Osteoblast (primary cell): ENCODE data around the gene TSTD2. TPM values are rescaled to one million over a fixed set of nuclear protein-coding genes. Genes with fewer than 3 reads are reported as not detected.

Source experiments
- DNase-seq: peaks from one replicate; pipeline ENCODE4 v3.0.0; 2011; ENCODE audit warnings: low spot score, mixed read lengths; ENCODE audit not compliant: insufficient read length; ENCODE audit errors: missing footprints
- H2AFZ ChIP-seq: 2 replicates; pipeline ENCODE4 v1.6.0; 2011; ENCODE audit warnings: mild to moderate bottlenecking, low read length
- H3K27ac ChIP-seq: 2 replicates; pipeline ENCODE4 v1.5.1; 2011; ENCODE audit warnings: mild to moderate bottlenecking, low read depth, low read length, moderate library complexity
- H3K27me3 ChIP-seq: 2 replicates; pipeline ENCODE4 v1.6.0; 2012; ENCODE audit warnings: mild to moderate bottlenecking, control low read depth, inconsistent platforms, low read length, moderate library complexity; ENCODE audit not compliant: insufficient read depth
- H3K36me3 ChIP-seq: 2 replicates; pipeline ENCODE4 v1.5.1; 2011; ENCODE audit warnings: mild to moderate bottlenecking, low read length, control low read depth, moderate library complexity; ENCODE audit not compliant: insufficient read depth
- H3K4me1 ChIP-seq: 2 replicates; pipeline ENCODE4 v1.5.1; 2011; ENCODE audit warnings: mild to moderate bottlenecking, low read length, control low read depth, moderate library complexity; ENCODE audit not compliant: insufficient read depth
- H3K4me2 ChIP-seq: 2 replicates; pipeline ENCODE4 v1.6.0; 2011; ENCODE audit warnings: mild to moderate bottlenecking, low read length; ENCODE audit not compliant: insufficient read depth
- H3K4me3 ChIP-seq: fragments of 200-600 bp; sonication (generic); 3 replicates; pipeline ENCODE4 v1.5.1; 2012; ENCODE audit warnings: mild to moderate bottlenecking, low read length, inconsistent platforms; ENCODE audit not compliant: insufficient read depth
- H3K79me2 ChIP-seq: 2 replicates; pipeline ENCODE4 v1.6.0; 2012; ENCODE audit warnings: mild to moderate bottlenecking, low read length, control low read depth, inconsistent platforms; ENCODE audit not compliant: insufficient read depth
- H3K9me3 ChIP-seq: 2 replicates; pipeline ENCODE4 v1.5.1; 2011; ENCODE audit warnings: low read depth, low read length, control low read depth
- H4K20me1 ChIP-seq: 2 replicates; pipeline ENCODE4 v1.6.0; 2012; ENCODE audit warnings: mild to moderate bottlenecking, low read length, control low read depth; ENCODE audit not compliant: insufficient read depth
- CTCF ChIP-seq: IDR thresholded peaks from 2 replicates; pipeline ENCODE4 v1.5.1; 2011; ENCODE audit warnings: mild to moderate bottlenecking, low read depth, low read length, moderate library complexity; ENCODE audit errors: extremely low read depth
- total RNA-seq: library from RNA; depleted of rRNA; stranded (reverse); fragments of >200 nt; gene quantifications from 2 replicates; pipeline ENCODE4 v1.2.3, GENCODE V29; 2012

The TSTD2 gene
- total RNA-seq, 1 donor: 16.3 TPM

- H3K79me2 ChIP-seq: no peaks in the 10 kb centered on the region
Measured at GRCh38 chr9:97601228-97601898, 31.8 kb downstream of the TSTD2 start.

GRCh38 chr9:97600531-97601227 lies 32.5 kb downstream of the TSTD2 start:
- H4K20me1 ChIP-seq: no peaks in the 10 kb centered on the region
- peaks cover 7% of the 10 kb centered on the region for H3K27me3 ChIP-seq
- no peak overlapping the region for H3K27ac ChIP-seq
- H3K79me2 ChIP-seq: no peaks in the 10 kb centered on the region
- peaks cover 52% of the 10 kb centered on the region for H3K36me3 ChIP-seq
- no peak overlapping the region for H3K4me3 ChIP-seq
- no peaks in the 10 kb centered on the region for H3K4me1 ChIP-seq
- no peak for DNase-seq
- no peak for TF ChIP-seq CTCF
- no peak overlapping the region for H2AFZ ChIP-seq
- H3K9me3 ChIP-seq: no peaks in the 10 kb centered on the region
- no peak overlapping the region for H3K4me2 ChIP-seq

More at GRCh38 chr9:97601228-97601898, 31.8 kb downstream of the TSTD2 start:
- Histone ChIP-seq H3K4me3 (no peak overlapping the region), H3K4me2 (no peak overlapping the region), H4K20me1 (no peaks in the 10 kb centered on the region), H3K4me1 (no peaks in the 10 kb centered on the region), H3K9me3 (no peaks in the 10 kb centered on the region), H2AFZ (no peak overlapping the region), H3K27me3 (peaks cover 6% of the 10 kb centered on the region), H3K27ac (no peak overlapping the region), H3K36me3 (peaks cover 55% of the 10 kb centered on the region)
- DNase-seq: no peak
- TF ChIP-seq CTCF: no peak

GRCh38 chr9:97599314-97599846 lies 33.8 kb downstream of the TSTD2 start:
- H3K4me1 ChIP-seq: no peaks in the 10 kb centered on the region
- H2AFZ ChIP-seq: no peak overlapping the region
- no peak overlapping the region for H3K4me2 ChIP-seq
- no peak for TF ChIP-seq CTCF
- no peaks in the 10 kb centered on the region for H3K79me2 ChIP-seq
- H3K27me3 ChIP-seq: peaks cover 7% of the 10 kb centered on the region
- H3K4me3 ChIP-seq: no peak overlapping the region
- H3K36me3 ChIP-seq: peaks cover 39% of the 10 kb centered on the region
- H3K9me3 ChIP-seq: no peaks in the 10 kb centered on the region
- no peak overlapping the region for H3K27ac ChIP-seq
- DNase-seq: no peak
- H4K20me1 ChIP-seq: no peaks in the 10 kb centered on the region
